ENCODE data around the gene TMEM69. TPM values are rescaled to one million over a fixed set of nuclear protein-coding genes. Genes with fewer than 3 reads are reported as not detected.

TMEM69 gene
- total RNA-seq, 4 donors from 2014 or later, result 10.4 to 17.4 (median 13.6) TPM

DNA sequence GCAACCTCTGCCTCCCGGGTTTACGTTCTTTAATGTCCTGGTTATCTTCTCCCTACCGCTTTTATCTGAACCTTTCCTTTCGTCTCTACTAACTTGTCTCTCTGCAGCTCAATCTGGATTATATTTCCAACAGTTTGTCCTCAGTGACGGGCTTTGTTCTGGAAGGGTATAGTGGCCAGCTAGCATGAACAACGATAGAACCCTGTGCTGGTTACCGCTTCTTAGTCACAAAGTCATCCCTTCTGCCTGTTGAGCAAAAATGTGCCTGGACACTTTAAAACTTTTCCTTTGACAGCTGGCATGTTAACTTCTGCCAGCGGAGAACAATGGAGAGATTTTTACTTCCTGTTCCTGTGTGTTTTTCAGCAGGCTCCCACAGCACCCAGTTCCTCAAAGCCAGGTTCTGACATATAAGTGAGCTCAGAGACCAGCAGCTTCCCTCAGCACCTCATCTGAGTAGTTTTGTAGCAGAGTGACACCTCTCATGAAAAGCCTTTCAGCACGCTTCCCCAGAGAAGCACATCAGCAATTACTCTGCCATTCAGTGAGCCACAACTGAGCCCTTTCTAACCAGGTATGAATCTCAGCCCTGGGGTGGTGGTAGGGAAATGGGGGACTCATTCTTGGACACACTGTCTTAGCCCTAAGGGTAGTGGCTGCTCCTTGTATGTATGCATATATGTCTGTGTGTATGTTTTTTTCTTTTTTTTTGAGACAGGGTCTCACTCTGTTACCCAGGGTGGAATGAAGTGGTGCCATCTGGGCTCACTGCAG lies 40.5 kb upstream of the TMEM69 start:
- no peaks in the 10 kb centered on the region for H3K36me3 ChIP-seq
- intact Hi-C loops (cut with DNase I; ENCODE audit: low total_unique reads), result no loop called here
- no peak for DNase-seq
- H3K27me3 ChIP-seq, result no peaks in the 10 kb centered on the region
- H3K4me1 ChIP-seq, result no peaks in the 10 kb centered on the region
- H3K27ac ChIP-seq, result no peak overlapping the region
- no peaks in the 10 kb centered on the region for H3K9me3 ChIP-seq
- no peak overlapping the region for H3K4me3 ChIP-seq
- TF ChIP-seq CTCF (IDR thresholded peaks at IDR 0.05) (no peak), POLR2A (IDR thresholded peaks at IDR 0.05) (no peak)

- H3K27me3 ChIP-seq, result no peaks in the 10 kb centered on the region
- H3K4me1 ChIP-seq, result no peaks in the 10 kb centered on the region
- no peak overlapping the region for H3K4me3 ChIP-seq
- TF ChIP-seq POLR2A (IDR thresholded peaks at IDR 0.05) (no peak), CTCF (IDR thresholded peaks at IDR 0.05) (no peak)
- no peak overlapping the region for H3K27ac ChIP-seq
- intact Hi-C loops (cut with DNase I; ENCODE audit: low total_unique reads), result no loop called here
- DNase-seq, result no peak
- H3K36me3 ChIP-seq, result no peaks in the 10 kb centered on the region
- H3K9me3 ChIP-seq, result no peaks in the 10 kb centered on the region
Measured at GRCh38 chr1:45654540-45655280, 33.3 kb upstream of the TMEM69 start.

DNA sequence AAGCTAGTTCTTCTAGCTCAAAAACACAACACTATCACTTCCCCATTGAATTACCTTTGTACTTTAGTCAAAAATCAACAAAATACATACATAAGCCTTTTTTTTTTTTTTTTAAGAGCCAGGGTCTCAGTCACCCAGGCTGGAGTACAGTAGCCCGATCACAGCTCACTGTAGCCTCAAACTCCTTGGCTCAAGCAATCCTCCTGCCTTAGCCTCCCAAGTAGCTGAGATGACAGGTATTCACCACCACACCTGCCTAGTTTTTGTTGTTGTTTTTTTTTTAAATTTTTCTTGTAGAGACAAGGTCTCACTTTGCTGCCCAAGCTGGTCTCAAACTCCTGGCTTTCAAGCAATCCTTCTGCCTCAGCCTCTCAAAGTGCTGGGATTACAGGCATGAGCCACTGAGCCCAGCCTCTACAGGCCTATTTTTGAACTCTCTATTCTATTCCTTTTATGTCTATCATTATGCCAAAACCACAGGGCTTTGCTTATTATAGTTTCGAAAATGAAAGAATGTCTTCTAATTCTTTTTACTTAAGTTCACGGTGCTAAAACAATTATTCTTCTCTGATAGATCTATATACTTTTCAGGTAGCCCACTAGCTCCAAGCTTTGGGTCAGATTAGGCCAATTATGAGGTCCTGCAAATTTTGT lies 31.3 kb upstream of the TMEM69 start:
- H3K36me3 ChIP-seq, result no peaks in the 10 kb centered on the region
- intact Hi-C loops (cut with DNase I; ENCODE audit: low total_unique reads), result no loop called here

GRCh38 chr1:45658171-45658570 lies 29.8 kb upstream of the TMEM69 start:
- TF ChIP-seq POLR2A (IDR thresholded peaks at IDR 0.05), result no peak
- TF ChIP-seq CTCF (IDR thresholded peaks at IDR 0.05), result no peak
- H3K27me3 ChIP-seq, result no peaks in the 10 kb centered on the region
- no peak overlapping the region for H3K4me3 ChIP-seq
- H3K36me3 ChIP-seq, result no peaks in the 10 kb centered on the region
- no peak for DNase-seq
- H3K27ac ChIP-seq, result no peak overlapping the region
- intact Hi-C loops (cut with DNase I; ENCODE audit: low total_unique reads), result no loop called here
- H3K4me1 ChIP-seq, result no peaks in the 10 kb centered on the region
- no peaks in the 10 kb centered on the region for H3K9me3 ChIP-seq

More for the DNA sequence above, 31.3 kb upstream of the TMEM69 start:
- H3K27me3 ChIP-seq, result no peaks in the 10 kb centered on the region
- H3K27ac ChIP-seq, result no peak overlapping the region
- no peak overlapping the region for H3K4me3 ChIP-seq
- DNase-seq, result no peak
- no peaks in the 10 kb centered on the region for H3K4me1 ChIP-seq
- no peaks in the 10 kb centered on the region for H3K9me3 ChIP-seq
- no peak for TF ChIP-seq POLR2A (IDR thresholded peaks at IDR 0.05)
- TF ChIP-seq CTCF (IDR thresholded peaks at IDR 0.05), result no peak

DNA sequence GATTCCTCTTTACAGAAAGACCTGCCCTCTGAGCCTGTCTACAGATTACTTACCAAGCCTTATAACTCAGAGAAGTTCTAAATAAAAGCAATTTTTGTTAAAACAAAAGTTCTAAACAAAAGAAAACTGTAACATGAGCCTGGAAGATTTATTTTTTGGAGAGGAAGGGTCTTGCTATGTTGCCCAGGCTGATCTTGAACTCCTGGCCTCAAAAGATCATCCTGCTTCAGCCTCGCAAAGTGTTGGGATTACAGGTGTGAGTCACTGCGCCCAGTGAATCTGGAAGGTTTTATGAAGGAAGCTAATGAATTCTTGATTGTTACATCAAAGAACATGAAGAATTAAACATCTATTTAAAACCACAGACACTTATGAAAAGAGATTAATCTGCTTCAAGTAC lies 28.8 kb upstream of the TMEM69 start:
- H3K27ac ChIP-seq, result no peak overlapping the region
- no peak overlapping the region for H3K4me3 ChIP-seq
- intact Hi-C loops (cut with DNase I; ENCODE audit: low total_unique reads), result no loop called here
- no peaks in the 10 kb centered on the region for H3K4me1 ChIP-seq
- TF ChIP-seq POLR2A (IDR thresholded peaks at IDR 0.05), result no peak
- TF ChIP-seq CTCF (IDR thresholded peaks at IDR 0.05), result no peak
- H3K36me3 ChIP-seq, result no peaks in the 10 kb centered on the region
- H3K9me3 ChIP-seq, result no peaks in the 10 kb centered on the region
- DNase-seq, result no peak
- H3K27me3 ChIP-seq, result no peaks in the 10 kb centered on the region

All from uterus (tissue), 4 donors.